PC-9 (cell line): Measurements from ENCODE around the gene HBEGF. TPM values are rescaled to one million over a fixed set of nuclear protein-coding genes. Genes with fewer than 3 reads are reported as not detected.

Source experiments
- BruUV-seq: library from RNA; stranded (reverse); fragments of 400-500 nt; replicated peaks from 2 replicates; lab custom pipeline; 2021; lab: Mats Ljungman, UMichigan
- CTCF ChIA-PET: fragments of 300-600 bp; sonication (Branson Sonifier 250); formaldehyde crosslinking; loops from one replicate; lab custom pipeline; 2022; ENCODE audit warnings: antibody characterized with exemption; lab: Charles Lee
- POLR2A ChIA-PET: fragments of 300-600 bp; sonication (Branson Sonifier 250); formaldehyde crosslinking; loops from one replicate; lab custom pipeline; 2022; ENCODE audit warnings: antibody characterized with exemption; ENCODE audit not compliant: unreplicated experiment; lab: Charles Lee
- DNase-seq, 2 experiments: peaks; one replicate each; pipeline versions ENCODE4 v3.0.0 to v3.0.0-alpha.2; 2015 to 2022; ENCODE audit warnings: mixed read lengths in 1 of 2
- H2AFZ ChIP-seq: fragments of 200-600 bp; sonication (generic); 2 replicates; pipeline ENCODE4 v1.8.1; 2017; ENCODE audit warnings: antibody characterized with exemption
- H3F3A ChIP-seq: fragments of 200-600 bp; sonication (generic); 2 replicates; pipeline ENCODE4 v1.8.1; 2017; ENCODE audit warnings: antibody characterized with exemption, mild to moderate bottlenecking, low read depth; ENCODE audit not compliant: insufficient read depth
- H3K27ac ChIP-seq: fragments of 200-600 bp; sonication (generic); 2 replicates; pipeline ENCODE4 v1.6.1; 2016; ENCODE audit warnings: mixed run types
- H3K27me3 ChIP-seq: fragments of 200-600 bp; sonication (generic); 2 replicates; pipeline ENCODE4 v1.6.1; 2016; ENCODE audit warnings: low read depth, mixed run types; ENCODE audit not compliant: insufficient read depth
- H3K36me3 ChIP-seq: fragments of 200-600 bp; sonication (generic); 2 replicates; pipeline ENCODE4 v1.6.1; 2016; ENCODE audit warnings: low read depth, mixed run types
- H3K4me1 ChIP-seq: fragments of 200-600 bp; sonication (generic); replicated peaks from 2 replicates; pipeline ENCODE4 v1.6.1; 2016; ENCODE audit warnings: mixed run types; ENCODE audit not compliant: insufficient read depth
- H3K4me2 ChIP-seq: fragments of 200-600 bp; sonication (generic); 2 replicates; pipeline ENCODE4 v1.6.1; 2017; ENCODE audit warnings: mixed run types
- H3K4me3 ChIP-seq: fragments of 200-600 bp; sonication (generic); 2 replicates; pipeline ENCODE4 v1.6.1; 2016; ENCODE audit warnings: mixed run types
- H3K79me2 ChIP-seq: fragments of 200-600 bp; sonication (generic); 2 replicates; pipeline ENCODE4 v1.6.1; 2017; ENCODE audit warnings: low read depth, mixed run types
- H3K9me2 ChIP-seq: fragments of 200-600 bp; sonication (generic); 2 replicates; pipeline ENCODE4 v1.8.1; 2017; ENCODE audit warnings: mild to moderate bottlenecking; ENCODE audit not compliant: insufficient read depth
- H3K9me3 ChIP-seq: fragments of 200-600 bp; sonication (generic); 2 replicates; pipeline ENCODE4 v1.8.1; 2016; ENCODE audit warnings: low read depth; ENCODE audit not compliant: insufficient read depth
- H4K20me1 ChIP-seq: fragments of 200-600 bp; sonication (generic); 2 replicates; pipeline ENCODE4 v1.8.1; 2017; ENCODE audit not compliant: insufficient read depth
- EZH2 ChIP-seq: fragments of 200-600 bp; sonication (generic); IDR thresholded peaks from 2 replicates; pipeline ENCODE4 v1.8.0; 2017; ENCODE audit warnings: antibody characterized with exemption, low read depth
- intact Hi-C: fragments of 100-400 bp; cut with micrococcal nuclease; formaldehyde crosslinking; loops from one replicate; pipeline ENCODE4 v1.10.0; 2022; ENCODE audit not compliant: unreplicated experiment
- total RNA-seq: library from RNA; stranded (reverse); gene quantifications from 2 replicates; pipeline ENCODE4 v1.2.3, GENCODE V29; 2021
- TF ChIP-seq, protein P1 (sequence below): fragments of 200-600 bp; sonication (generic); conservative IDR thresholded peaks from 2 replicates; pipeline ENCODE4 v1.6.1; 2017; ENCODE audit warnings: mixed run types, antibody characterized with exemption, mild to moderate bottlenecking, moderate library complexity

Gene HBEGF
- total RNA-seq, 1 experiment from 2014 or later: 9.0 TPM

DNA sequence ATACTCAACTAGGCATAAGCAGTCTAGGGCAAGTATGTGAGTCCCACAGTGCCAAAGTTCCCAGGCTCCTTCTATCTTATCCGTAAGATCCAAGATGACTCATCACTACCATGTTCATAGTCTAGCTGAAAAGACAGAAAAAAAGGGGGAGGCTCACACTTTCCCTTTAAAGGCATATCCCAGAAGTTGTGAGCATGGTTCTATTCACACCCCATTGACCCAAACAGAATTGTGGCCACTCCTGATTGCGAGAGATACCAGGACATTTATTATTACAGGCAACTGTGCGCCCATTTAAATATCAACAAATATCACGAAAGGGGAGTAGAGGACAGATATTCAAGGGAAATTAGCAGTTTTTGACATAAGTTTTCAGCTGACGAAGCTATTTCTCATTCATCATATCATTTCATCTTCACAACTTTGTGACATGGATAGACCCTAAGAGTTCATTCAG is 35.4 kb downstream of the HBEGF start:
- Histone ChIP-seq H3K9me3 (no peaks in the 10 kb centered on the region), H3K4me2 (peak overlapping the region; percentile 54), H3K36me3 (no peaks in the 10 kb centered on the region), H3K4me1 (peaks cover 46% of the 10 kb centered on the region), H3K9me2 (no peaks in the 10 kb centered on the region), H2AFZ (no peak overlapping the region), H3K4me3 (no peak overlapping the region), H4K20me1 (no peaks in the 10 kb centered on the region), H3K79me2 (no peaks in the 10 kb centered on the region), H3K27ac (peak overlapping the region; percentile 89), H3K27me3 (no peaks in the 10 kb centered on the region), H3F3A (peaks cover 24% of the 10 kb centered on the region)
- intact Hi-C loops: no loop called here
- DNase-seq: peak in 1 of 2 experiments; percentile 76
- CTCF ChIA-PET: interaction anchor here (0.6 to 1.0 kb wide), 3 partner anchors 47 to 1307 kb away, joined by 3 to 6 read pairs (median 3); no protein-coding TSS in a partner anchor
- TF ChIP-seq, protein P1, sequence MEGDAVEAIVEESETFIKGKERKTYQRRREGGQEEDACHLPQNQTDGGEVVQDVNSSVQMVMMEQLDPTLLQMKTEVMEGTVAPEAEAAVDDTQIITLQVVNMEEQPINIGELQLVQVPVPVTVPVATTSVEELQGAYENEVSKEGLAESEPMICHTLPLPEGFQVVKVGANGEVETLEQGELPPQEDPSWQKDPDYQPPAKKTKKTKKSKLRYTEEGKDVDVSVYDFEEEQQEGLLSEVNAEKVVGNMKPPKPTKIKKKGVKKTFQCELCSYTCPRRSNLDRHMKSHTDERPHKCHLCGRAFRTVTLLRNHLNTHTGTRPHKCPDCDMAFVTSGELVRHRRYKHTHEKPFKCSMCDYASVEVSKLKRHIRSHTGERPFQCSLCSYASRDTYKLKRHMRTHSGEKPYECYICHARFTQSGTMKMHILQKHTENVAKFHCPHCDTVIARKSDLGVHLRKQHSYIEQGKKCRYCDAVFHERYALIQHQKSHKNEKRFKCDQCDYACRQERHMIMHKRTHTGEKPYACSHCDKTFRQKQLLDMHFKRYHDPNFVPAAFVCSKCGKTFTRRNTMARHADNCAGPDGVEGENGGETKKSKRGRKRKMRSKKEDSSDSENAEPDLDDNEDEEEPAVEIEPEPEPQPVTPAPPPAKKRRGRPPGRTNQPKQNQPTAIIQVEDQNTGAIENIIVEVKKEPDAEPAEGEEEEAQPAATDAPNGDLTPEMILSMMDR: no peak
- no peak for TF ChIP-seq EZH2
- BruUV-seq: no TSS peak
- POLR2A ChIA-PET: interaction anchor here (0.8 kb wide), 1 partner anchor 35 kb away, joined by 11 read pairs; the partner anchor contains the start of gene HBEGF

GRCh38 chr5:140310434-140310833 is 36.0 kb downstream of the HBEGF start:
- ChIA-PET POLR2A (interaction anchor here (0.8 kb wide), 1 partner anchor 36 kb away, joined by 11 read pairs; the partner anchor contains the start of gene HBEGF), CTCF (interaction anchor here (0.6 to 1.0 kb wide), 2 partner anchors 48 to 66 kb away, joined by 3 to 6 read pairs; no protein-coding TSS in a partner anchor)
- Histone ChIP-seq H3K27ac (peak overlapping the region; percentile 89), H3F3A (peaks cover 24% of the 10 kb centered on the region), H3K36me3 (no peaks in the 10 kb centered on the region), H2AFZ (no peak overlapping the region), H3K4me3 (no peak overlapping the region), H3K79me2 (no peaks in the 10 kb centered on the region), H4K20me1 (no peaks in the 10 kb centered on the region), H3K4me2 (peak overlapping the region; percentile 52), H3K27me3 (no peaks in the 10 kb centered on the region), H3K9me2 (no peaks in the 10 kb centered on the region), H3K9me3 (no peaks in the 10 kb centered on the region), H3K4me1 (peaks cover 46% of the 10 kb centered on the region)
- intact Hi-C loops: no loop called here
- no TSS peak for BruUV-seq
- no peak for DNase-seq
- TF ChIP-seq, protein P1: no peak
- TF ChIP-seq EZH2: no peak

GRCh38 chr5:140309706-140310249 is 36.6 kb downstream of the HBEGF start:
- H3K27ac ChIP-seq: peak overlapping the region; percentile 89

More at GRCh38 chr5:140309706-140310249, 36.6 kb downstream of the HBEGF start:
- no peaks in the 10 kb centered on the region for H3K9me3 ChIP-seq
- CTCF ChIA-PET: no interaction called here
- peaks cover 27% of the 10 kb centered on the region for H3F3A ChIP-seq
- no peaks in the 10 kb centered on the region for H3K79me2 ChIP-seq
- POLR2A ChIA-PET: no interaction called here
- BruUV-seq: no TSS peak
- no peaks in the 10 kb centered on the region for H3K36me3 ChIP-seq
- TF ChIP-seq EZH2: no peak
- TF ChIP-seq, protein P1: no peak
- no peaks in the 10 kb centered on the region for H4K20me1 ChIP-seq
- DNase-seq: no peak
- no peak overlapping the region for H3K4me2 ChIP-seq
- H3K4me3 ChIP-seq: no peak overlapping the region
- no peak overlapping the region for H2AFZ ChIP-seq
- H3K4me1 ChIP-seq: peaks cover 46% of the 10 kb centered on the region
- no peaks in the 10 kb centered on the region for H3K9me2 ChIP-seq
- no peaks in the 10 kb centered on the region for H3K27me3 ChIP-seq
- intact Hi-C loops: no loop called here
